Liver (tissue), 9 donors: ENCODE results near the gene SET. TPM values are rescaled to one million over a fixed set of nuclear protein-coding genes. Genes with fewer than 3 reads are reported as not detected.

Experiments used
- DNase-seq: peaks from one replicate; pipeline ENCODE4 v3.0.0-alpha.2; 2017; ENCODE audit warnings: low spot score
- H3K27ac ChIP-seq, 2 donors: one replicate each; pipeline ENCODE4 v1.7.0; 2013; ENCODE audit warnings: inconsistent platforms in 2 of 2, low read length in 2 of 2, control low read depth in 1 of 2, low read depth in 1 of 2, mild to moderate bottlenecking in 1 of 2
- H3K27me3 ChIP-seq, 4 donors: one replicate each; pipeline versions ENCODE4 v1.6.1 to v1.7.0; 2013; ENCODE audit warnings: low read length in 3 of 4, inconsistent platforms in 1 of 4, mild to moderate bottlenecking in 1 of 4, moderate library complexity in 1 of 4; ENCODE audit not compliant: control insufficient read depth in 4 of 4, insufficient read depth in 4 of 4
- H3K36me3 ChIP-seq, 4 donors: one replicate each; pipeline versions ENCODE4 v1.6.1 to v1.7.0; 2013; ENCODE audit warnings: low read length in 3 of 4, mild to moderate bottlenecking in 3 of 4, low read depth in 1 of 4, moderate library complexity in 1 of 4; ENCODE audit not compliant: control insufficient read depth in 4 of 4, insufficient read depth in 3 of 4
- H3K4me1 ChIP-seq, 4 donors: one replicate each; pipeline versions ENCODE4 v1.6.1 to v1.7.0; 2013; ENCODE audit warnings: low read length in 3 of 4, mild to moderate bottlenecking in 3 of 4, moderate library complexity in 1 of 4; ENCODE audit not compliant: control insufficient read depth in 4 of 4, insufficient read depth in 4 of 4
- H3K4me3 ChIP-seq, 3 donors: one replicate each; pipeline versions ENCODE4 v1.6.1 to v1.7.0; 2013; ENCODE audit warnings: low read length in 3 of 3, control low read depth in 1 of 3, low read depth in 1 of 3, mild to moderate bottlenecking in 1 of 3
- H3K9ac ChIP-seq, 2 donors: one replicate each; pipeline ENCODE4 v1.7.0; 2013; ENCODE audit warnings: low read length in 2 of 2, mild to moderate bottlenecking in 2 of 2, moderate library complexity in 2 of 2, control low read depth in 1 of 2, low read depth in 1 of 2
- H3K9me3 ChIP-seq, 4 donors: one replicate each; pipeline versions ENCODE4 v1.6.1 to v1.7.0; 2013; ENCODE audit warnings: low read length in 3 of 4; ENCODE audit not compliant: control insufficient read depth in 4 of 4
- ATF3 ChIP-seq: IDR thresholded peaks from 2 replicates; pipeline ENCODE4 v1.6.1; 2016; ENCODE audit warnings: antibody characterized with exemption
- CTCF ChIP-seq: fragments of 150-350 bp; IDR thresholded peaks from 2 replicates; pipeline ENCODE4 v1.5.1; 2017; ENCODE audit warnings: improper control_type of control experiment, low read depth, low read length; ENCODE audit not compliant: missing input control
- EGR1 ChIP-seq, 2 donors: IDR thresholded peaks; 2 replicates each; pipeline ENCODE4 v1.6.1; 2016 to 2018; ENCODE audit warnings: antibody characterized with exemption in 2 of 2, low read depth in 2 of 2
- FOXA1 ChIP-seq: IDR thresholded peaks from 2 replicates; pipeline ENCODE4 v1.6.1; 2016; ENCODE audit warnings: antibody characterized with exemption
- FOXA2 ChIP-seq: IDR thresholded peaks from 2 replicates; pipeline ENCODE4 v1.6.1; 2016; ENCODE audit warnings: antibody characterized with exemption
- HNF4A ChIP-seq, 2 donors: conservative IDR thresholded peaks; 2 replicates each; pipeline ENCODE4 v1.6.1; 2016; ENCODE audit warnings: antibody characterized with exemption in 2 of 2, mild to moderate bottlenecking in 2 of 2
- HNF4G ChIP-seq: IDR thresholded peaks from 2 replicates; pipeline ENCODE4 v1.6.1; 2016; ENCODE audit warnings: antibody characterized with exemption
- JUND ChIP-seq, 2 donors: IDR thresholded peaks; 2 replicates each; pipeline ENCODE4 v1.6.1; 2016; ENCODE audit warnings: antibody characterized with exemption in 2 of 2
- NR2F2 ChIP-seq: IDR thresholded peaks from 2 replicates; pipeline ENCODE4 v1.6.1; 2016; ENCODE audit warnings: antibody characterized with exemption
- RAD21 ChIP-seq, 2 donors: IDR thresholded peaks; 2 replicates each; pipeline ENCODE4 v1.6.1; 2016; ENCODE audit warnings: antibody characterized with exemption in 2 of 2, mild to moderate bottlenecking in 2 of 2
- REST ChIP-seq: IDR thresholded peaks from 2 replicates; pipeline ENCODE4 v1.6.1; 2016; ENCODE audit warnings: antibody characterized with exemption, mild to moderate bottlenecking
- RXRA ChIP-seq, 2 donors: IDR thresholded peaks; 2 replicates each; pipeline ENCODE4 v1.6.1; 2017 to 2018; ENCODE audit warnings: antibody characterized with exemption in 2 of 2, mild to moderate bottlenecking in 1 of 2
- SP1 ChIP-seq: IDR thresholded peaks from 2 replicates; pipeline ENCODE4 v1.6.1; 2018; ENCODE audit warnings: antibody characterized with exemption, mild to moderate bottlenecking
- ZBTB33 ChIP-seq: IDR thresholded peaks from 2 replicates; pipeline ENCODE4 v1.6.1; 2016; ENCODE audit warnings: antibody characterized with exemption
- WGBS: extraction: QIAGEN DNeasy Blood & Tissue Kit; methylation state at CpG from one replicate; pipeline ENCODE4 v1.1.7; 2013; 5-methylcytosine and 5-hydroxymethylcytosine counted together
- polyA plus RNA-seq, 2 donors: library from polyadenylated mRNA; stranded (reverse) in 1 of 2; unstranded in 1 of 2; fragments of 200-250 nt in 1 of 2; fragments of >200 nt in 1 of 2; fragmentation: Nextera tagmentation in 1 of 2; extraction: Ambion mirVana in 1 of 2; gene quantifications; one replicate each; pipeline versions ENCODE4 v1.2.1 to v1.2.3, GENCODE V29; 2013 to 2015
- total RNA-seq, 2 donors: library from RNA; depleted of rRNA; stranded (reverse); fragments of >200 nt; gene quantifications; one replicate each; pipeline ENCODE4 v1.2.3, GENCODE V29; 2014
- donor health status: healthy.
- donor health status: healthy.
- donor health status: healthy.
- donor health status: healthy.
- donor health status: healthy.

SET gene
- total and polyA plus RNA-seq, 4 donors, result 58.2 to 95.6 (median 69.3) TPM

GRCh38 chr9:128731691-128732090, 42.7 kb downstream of the SET start:
- Histone ChIP-seq H3K4me3 (no peak overlapping the region), H3K36me3 (peaks cover 10 to 39% (median 23%) of the 10 kb centered on the region in 4 donors), H3K9me3 (no peaks in the 10 kb centered on the region), H3K27ac (no peak overlapping the region), H3K9ac (no peak overlapping the region), H3K4me1 (no peaks in the 10 kb centered on the region), H3K27me3 (no peaks in the 10 kb centered on the region)
- TF ChIP-seq RXRA (IDR thresholded peaks at IDR 0.05) (no peak), SP1 (no peak), HNF4A (conservative IDR thresholded peaks at IDR 0.05) (no peak), FOXA2 (no peak), HNF4G (no peak)
- DNase-seq, result no peak
- WGBS, result 85% methylated on average over 9 of the region's 9 CpGs

- Histone ChIP-seq H3K4me3 (no peak overlapping the region), H3K9me3 (no peaks in the 10 kb centered on the region), H3K27me3 (no peaks in the 10 kb centered on the region), H3K9ac (no peak overlapping the region), H3K27ac (no peak overlapping the region), H3K4me1 (no peaks in the 10 kb centered on the region), H3K36me3 (peaks cover 11 to 48% (median 27%) of the 10 kb centered on the region in 4 donors)
- WGBS, result 80% methylated on average over 13 of the region's 13 CpGs
- no peak for TF ChIP-seq ATF3
- no peak for TF ChIP-seq NR2F2
- TF ChIP-seq RAD21 (IDR thresholded peaks at IDR 0.05), result no peak
- TF ChIP-seq JUND (IDR thresholded peaks at IDR 0.05), result no peak
- no peak for TF ChIP-seq HNF4G
- TF ChIP-seq ZBTB33, result no peak
- TF ChIP-seq EGR1 (IDR thresholded peaks at IDR 0.05; ENCODE audit: low read depth in 2 of 2), result no peak
- no peak for TF ChIP-seq HNF4A (conservative IDR thresholded peaks at IDR 0.05)
- no peak for TF ChIP-seq REST
- TF ChIP-seq FOXA1, result no peak
- no peak for TF ChIP-seq CTCF
- TF ChIP-seq RXRA (IDR thresholded peaks at IDR 0.05), result no peak
- DNase-seq, result no peak
Observed at GRCh38 chr9:128732576-128732975, 43.6 kb downstream of the SET start.
